Thyroid gland (tissue), 4 donors: ENCODE measurements around the gene OR2M3.

Experiments
- CTCF ChIP-seq, 6 experiments: fragments of 200-600 bp in 3 of 6; fragments of 450-650 bp in 3 of 6; sonication (generic) in 3 of 6; IDR thresholded peaks; one replicate each; pipeline ENCODE4 v1.5.1; 2016 to 2019; ENCODE audit warnings: antibody characterized with exemption in 6 of 6, mild to moderate bottlenecking in 2 of 6, inconsistent platforms in 1 of 6, moderate library complexity in 1 of 6
- POLR2A ChIP-seq, 2 donors: fragments of 450-650 bp; IDR thresholded peaks; one replicate each; pipeline ENCODE4 v1.6.1; 2017; ENCODE audit warnings: antibody characterized with exemption in 2 of 2, mild to moderate bottlenecking in 2 of 2, moderate library complexity in 1 of 2

DNA sequence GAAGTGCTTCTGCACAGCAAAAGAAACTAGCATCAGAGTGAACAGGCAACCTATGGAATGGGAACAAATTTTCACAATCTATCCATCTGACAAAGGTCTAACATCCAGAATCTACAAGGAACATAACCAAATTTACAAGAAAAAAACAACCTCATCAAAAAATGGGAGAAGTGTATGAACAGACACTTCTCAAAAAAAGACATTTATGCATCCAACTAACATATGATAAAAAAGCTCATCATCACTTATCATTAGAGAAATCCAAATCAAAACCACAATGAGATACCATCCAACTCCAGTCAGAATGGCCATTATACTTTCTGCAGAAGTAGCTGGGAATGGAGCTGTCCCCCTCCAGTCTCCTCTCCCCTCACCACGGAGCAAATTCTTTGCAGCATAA, 2.9 kb upstream of the OR2M3 start:
- TF ChIP-seq CTCF (IDR thresholded peaks at IDR 0.05) (no peak), POLR2A (IDR thresholded peaks at IDR 0.05) (no peak)
